Upper lobe of left lung (tissue), 6 donors: Measurements from ENCODE around the gene MCUR1. TPM values are rescaled to one million over a fixed set of nuclear protein-coding genes. Genes with fewer than 3 reads are reported as not detected.

Experiments used
- ATAC-seq, 2 donors: fragments of 200-7000 bp; cut with Tn5 transposase; one replicate each; pipeline ENCODE4 v1.9.1; 2022; ENCODE audit warnings: mild to moderate bottlenecking in 2 of 2, moderate library complexity in 2 of 2; ENCODE audit not compliant: low FRiP score in 2 of 2
- DNase-seq, 2 donors: peaks; one replicate each; pipeline ENCODE4 v3.0.0-alpha.2; 2019 to 2020
- H3K27ac ChIP-seq, 4 donors: fragments of 200-600 bp; sonication (generic); one replicate each; pipeline ENCODE4 v1.5.1; 2016 to 2019
- H3K27me3 ChIP-seq, 4 donors: fragments of 200-600 bp; sonication (generic); one replicate each; pipeline ENCODE4 v1.5.1; 2017 to 2019
- H3K36me3 ChIP-seq, 4 donors: fragments of 200-600 bp; sonication (generic); one replicate each; pipeline ENCODE4 v1.5.1; 2016 to 2019
- H3K4me1 ChIP-seq, 4 donors: fragments of 200-600 bp; sonication (generic); one replicate each; pipeline ENCODE4 v1.5.1; 2018 to 2019
- H3K4me3 ChIP-seq, 4 donors: fragments of 200-600 bp; sonication (generic); one replicate each; pipeline ENCODE4 v1.5.1; 2017 to 2019; ENCODE audit warnings: mild to moderate bottlenecking in 2 of 4, moderate library complexity in 1 of 4
- H3K9me3 ChIP-seq, 4 donors: fragments of 200-600 bp; sonication (generic); one replicate each; pipeline ENCODE4 v1.5.1; 2018 to 2019
- EP300 ChIP-seq, 4 donors: sonication (generic); formaldehyde crosslinking; IDR thresholded peaks; one replicate each; pipeline ENCODE4 v1.5.1; 2017; ENCODE audit warnings: antibody characterized with exemption in 4 of 4, control low read depth in 2 of 4
- POLR2A ChIP-seq, 4 donors: fragments of 450-650 bp; IDR thresholded peaks; one replicate each; pipeline ENCODE4 v1.5.1; 2016 to 2017; ENCODE audit warnings: antibody characterized with exemption in 4 of 4, mild to moderate bottlenecking in 2 of 4
- POLR2AphosphoS5 ChIP-seq, 2 donors: sonication (generic); formaldehyde crosslinking; IDR thresholded peaks; one replicate each; pipeline ENCODE4 v1.5.1; 2017; ENCODE audit warnings: antibody characterized with exemption in 2 of 2
- WGBS, 2 donors: methylation state at CpG; one replicate each; pipeline ENCODE4 v1.1.5; 2017 to 2018; 5-methylcytosine and 5-hydroxymethylcytosine counted together
- total RNA-seq, 6 donors: library from RNA; depleted of rRNA in 4 of 6; stranded (reverse); fragments of >200 nt in 4 of 6; gene quantifications; one replicate each; pipeline versions ENCODE4 v1.1.0 to v1.2.1, GENCODE V29; 2016 to 2021
- TF ChIP-seq, protein P1 (sequence below), 6 experiments: fragments of 450-650 bp in 4 of 6; fragments of 200-600 bp in 2 of 6; sonication (generic) in 2 of 6; IDR thresholded peaks; one replicate each; pipeline ENCODE4 v1.5.1; 2016 to 2019; ENCODE audit warnings: antibody characterized with exemption in 6 of 6
- donor health status: DM: no; HTN: no; CAD: no; lungs with moderate emphysema.
- donor health status: DM: no; HTN: yes; CAD: no; lungs with severe emphysema.

The MCUR1 gene
- total RNA-seq, 6 donors from 2014 or later, result 9.4 to 34.6 (median 26.5) TPM

DNA sequence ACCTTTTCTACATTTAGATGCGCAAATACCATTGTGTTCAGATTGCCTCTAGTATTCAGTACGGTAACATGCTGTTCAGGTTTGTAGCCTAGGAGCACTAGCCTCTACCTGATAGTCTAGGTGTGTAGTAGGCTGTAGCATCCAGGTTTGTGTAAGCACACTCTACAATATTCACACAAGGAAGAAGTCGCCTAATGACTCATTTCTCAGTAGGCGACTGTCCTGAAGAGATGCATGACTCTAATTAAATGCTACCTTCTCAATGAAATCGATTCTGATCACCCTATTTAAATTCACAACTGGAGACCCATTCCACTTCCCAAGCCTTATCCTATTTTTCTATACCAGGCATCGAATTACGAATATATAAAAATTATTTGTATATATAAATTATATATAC is 1.3 kb downstream of the MCUR1 start:
- Histone ChIP-seq H3K27ac (peak overlapping the region in 3 of 4 donors; percentile 89 to 96 (median 94)), H3K4me3 (peak overlapping the region; percentile 49 to 97 (median 84)), H3K9me3 (no peaks in the 10 kb centered on the region), H3K36me3 (no peaks in the 10 kb centered on the region), H3K4me1 (peaks cover 22 to 39% (median 31%) of the 10 kb centered on the region in 4 donors), H3K27me3 (no peaks in the 10 kb centered on the region)
- no peak for ATAC-seq
- no peak for DNase-seq
- TF ChIP-seq, protein P1, sequence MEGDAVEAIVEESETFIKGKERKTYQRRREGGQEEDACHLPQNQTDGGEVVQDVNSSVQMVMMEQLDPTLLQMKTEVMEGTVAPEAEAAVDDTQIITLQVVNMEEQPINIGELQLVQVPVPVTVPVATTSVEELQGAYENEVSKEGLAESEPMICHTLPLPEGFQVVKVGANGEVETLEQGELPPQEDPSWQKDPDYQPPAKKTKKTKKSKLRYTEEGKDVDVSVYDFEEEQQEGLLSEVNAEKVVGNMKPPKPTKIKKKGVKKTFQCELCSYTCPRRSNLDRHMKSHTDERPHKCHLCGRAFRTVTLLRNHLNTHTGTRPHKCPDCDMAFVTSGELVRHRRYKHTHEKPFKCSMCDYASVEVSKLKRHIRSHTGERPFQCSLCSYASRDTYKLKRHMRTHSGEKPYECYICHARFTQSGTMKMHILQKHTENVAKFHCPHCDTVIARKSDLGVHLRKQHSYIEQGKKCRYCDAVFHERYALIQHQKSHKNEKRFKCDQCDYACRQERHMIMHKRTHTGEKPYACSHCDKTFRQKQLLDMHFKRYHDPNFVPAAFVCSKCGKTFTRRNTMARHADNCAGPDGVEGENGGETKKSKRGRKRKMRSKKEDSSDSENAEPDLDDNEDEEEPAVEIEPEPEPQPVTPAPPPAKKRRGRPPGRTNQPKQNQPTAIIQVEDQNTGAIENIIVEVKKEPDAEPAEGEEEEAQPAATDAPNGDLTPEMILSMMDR (IDR thresholded peaks at IDR 0.05), result no peak
- TF ChIP-seq EP300 (IDR thresholded peaks at IDR 0.05), result no peak
- no peak for TF ChIP-seq POLR2AphosphoS5 (IDR thresholded peaks at IDR 0.05)
- TF ChIP-seq POLR2A (IDR thresholded peaks at IDR 0.05), result no peak
- WGBS, 2 donors, result 45 to 51% methylated on average over 7 of the region's 7 CpGs

DNA sequence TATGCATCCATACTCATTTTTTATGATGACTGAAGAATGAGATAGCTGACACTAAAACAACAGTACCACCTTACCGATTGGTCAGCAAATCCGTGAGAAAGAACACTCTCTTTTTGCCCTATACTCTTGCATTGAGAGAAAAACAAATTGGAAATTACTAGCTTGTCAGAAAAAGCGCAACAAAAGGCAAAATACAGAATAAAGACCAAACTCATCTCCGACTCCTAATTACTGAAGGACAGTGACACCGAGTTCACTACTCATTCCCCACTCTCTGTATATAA is 2.1 kb downstream of the MCUR1 start:
- H3K4me1 ChIP-seq, result peaks cover 22 to 39% (median 31%) of the 10 kb centered on the region in 4 donors

GRCh38 chr6:13811627-13812358 is 2.6 kb downstream of the MCUR1 start:
- 27 to 42% methylated on average over 8 of the region's 8 CpGs for WGBS, 2 donors
- no peak overlapping the region for H3K4me3 ChIP-seq
- no peaks in the 10 kb centered on the region for H3K36me3 ChIP-seq
- ATAC-seq, result no peak
- H3K4me1 ChIP-seq, result peaks cover 22 to 39% (median 31%) of the 10 kb centered on the region in 4 donors
- peak overlapping the region; percentile 38 to 94 (median 59) for H3K27ac ChIP-seq
- no peaks in the 10 kb centered on the region for H3K9me3 ChIP-seq
- TF ChIP-seq POLR2A (IDR thresholded peaks at IDR 0.05) (no peak), POLR2AphosphoS5 (IDR thresholded peaks at IDR 0.05) (no peak), EP300 (IDR thresholded peaks at IDR 0.05) (no peak)
- TF ChIP-seq, protein P1 (IDR thresholded peaks at IDR 0.05), result no peak
- no peaks in the 10 kb centered on the region for H3K27me3 ChIP-seq
- DNase-seq, result peak in 1 of 2 donors; percentile 57

More for the DNA sequence above, 2.1 kb downstream of the MCUR1 start:
- H3K9me3 ChIP-seq, result no peaks in the 10 kb centered on the region
- peak overlapping the region in 1 of 4 donors; percentile 97 for H3K4me3 ChIP-seq
- H3K27me3 ChIP-seq, result no peaks in the 10 kb centered on the region
- no peak for ATAC-seq
- WGBS, 2 donors, result 84 to 88% methylated on average over 5 of the region's 5 CpGs
- H3K36me3 ChIP-seq, result no peaks in the 10 kb centered on the region
- TF ChIP-seq EP300 (IDR thresholded peaks at IDR 0.05) (no peak), POLR2AphosphoS5 (IDR thresholded peaks at IDR 0.05) (no peak), POLR2A (IDR thresholded peaks at IDR 0.05) (no peak)
- TF ChIP-seq, protein P1 (IDR thresholded peaks at IDR 0.05), result no peak
- peak overlapping the region; percentile 38 to 94 (median 72) for H3K27ac ChIP-seq
- no peak for DNase-seq

- 51 to 62% methylated on average over 3 of the region's 3 CpGs for WGBS, 2 donors
- ATAC-seq, result no peak
- H3K36me3 ChIP-seq, result peaks cover 0 to 6% (median 2%) of the 10 kb centered on the region in 4 donors
- H3K4me3 ChIP-seq, result no peak overlapping the region
- H3K27me3 ChIP-seq, result no peaks in the 10 kb centered on the region
- no peaks in the 10 kb centered on the region for H3K9me3 ChIP-seq
- H3K4me1 ChIP-seq, result peaks cover 22 to 39% (median 31%) of the 10 kb centered on the region in 4 donors
- no peak for TF ChIP-seq POLR2A (IDR thresholded peaks at IDR 0.05)
- TF ChIP-seq EP300 (IDR thresholded peaks at IDR 0.05), result no peak
- TF ChIP-seq, protein P1 (IDR thresholded peaks at IDR 0.05), result no peak
- no peak for TF ChIP-seq POLR2AphosphoS5 (IDR thresholded peaks at IDR 0.05)
- H3K27ac ChIP-seq, result peak overlapping the region; percentile 38 to 94 (median 59)
- no peak for DNase-seq
These were observed 3.5 kb downstream of the MCUR1 start for GRCh38 chr6:13810688-13811446.
